ENCODE data around the gene NDC80.

The NDC80 gene

GRCh38 chr18:2555895-2556294, 15.5 kb upstream of the NDC80 start:
- no peak for FAIRE-seq
- no peak for DNase-seq (ENCODE audit: insufficient read length, low spot score)

- DNase-seq (ENCODE audit: insufficient read length, low spot score): no peak
- FAIRE-seq: peak; percentile 28
These were observed 13.8 kb upstream of the NDC80 start for GRCh38 chr18:2557536-2557935.

GRCh38 chr18:2559249-2559648, 12.1 kb upstream of the NDC80 start:
- no peak for DNase-seq (ENCODE audit: insufficient read length, low spot score)
- no peak for FAIRE-seq

- DNase-seq (ENCODE audit: insufficient read length, low spot score) (no peak), FAIRE-seq (no peak)
These were observed 7.0 kb upstream of the NDC80 start for GRCh38 chr18:2564373-2564772.

GRCh38 chr18:2568129-2568528, 3.2 kb upstream of the NDC80 start:
- FAIRE-seq: no peak
- DNase-seq (ENCODE audit: insufficient read length, low spot score): no peak

- DNase-seq (ENCODE audit: insufficient read length, low spot score): no peak
- FAIRE-seq: no peak
These were observed 2.8 kb upstream of the NDC80 start for GRCh38 chr18:2568605-2569004.

GRCh38 chr18:2569338-2570207, 1.8 kb upstream of the NDC80 start:
- no peak for FAIRE-seq
- no peak for DNase-seq (ENCODE audit: insufficient read length, low spot score)

GRCh38 chr18:2570772-2571199, 571 bp upstream of the NDC80 start:
- no peak for FAIRE-seq

GRCh38 chr18:2572171-2572569, 813 bp downstream of the NDC80 start:
- FAIRE-seq (peak; percentile 70), DNase-seq (ENCODE audit: insufficient read length, low spot score) (no peak)

More at GRCh38 chr18:2570772-2571199, 571 bp upstream of the NDC80 start:
- peak; percentile 13 for DNase-seq (ENCODE audit: insufficient read length, low spot score)

- DNase-seq (ENCODE audit: insufficient read length, low spot score): no peak
- no peak for FAIRE-seq
These were observed 1.5 kb downstream of the NDC80 start for GRCh38 chr18:2572892-2573291.

- DNase-seq (ENCODE audit: insufficient read length, low spot score): no peak
- FAIRE-seq: no peak
These were observed 2.1 kb downstream of the NDC80 start for GRCh38 chr18:2573408-2573807.

- DNase-seq (ENCODE audit: insufficient read length, low spot score) (no peak), FAIRE-seq (no peak)
These were observed 16.4 kb downstream of the NDC80 start for GRCh38 chr18:2587788-2588187.

GRCh38 chr18:2588666-2589344, 17.4 kb downstream of the NDC80 start:
- no peak for FAIRE-seq
- no peak for DNase-seq (ENCODE audit: insufficient read length, low spot score)

GRCh38 chr18:2589345-2590068, 18.1 kb downstream of the NDC80 start:
- FAIRE-seq (no peak), DNase-seq (ENCODE audit: insufficient read length, low spot score) (no peak)

GRCh38 chr18:2590303-2590702, 18.9 kb downstream of the NDC80 start:
- no peak for FAIRE-seq
- no peak for DNase-seq (ENCODE audit: insufficient read length, low spot score)

GRCh38 chr18:2597639-2598038, 26.3 kb downstream of the NDC80 start:
- DNase-seq (ENCODE audit: insufficient read length, low spot score) (no peak), FAIRE-seq (no peak)

GRCh38 chr18:2602844-2603243, 31.5 kb downstream of the NDC80 start:
- FAIRE-seq: no peak
- DNase-seq (ENCODE audit: insufficient read length, low spot score): no peak

GRCh38 chr18:2606335-2606734, 35.0 kb downstream of the NDC80 start:
- FAIRE-seq: peak; percentile 82
- no peak for DNase-seq (ENCODE audit: insufficient read length, low spot score)

- no peak for DNase-seq (ENCODE audit: insufficient read length, low spot score)
- FAIRE-seq: no peak
These were observed 38.2 kb downstream of the NDC80 start for GRCh38 chr18:2609604-2610003.

- FAIRE-seq (no peak), DNase-seq (ENCODE audit: insufficient read length, low spot score) (no peak)
These were observed 39.2 kb downstream of the NDC80 start for GRCh38 chr18:2610549-2610948.

GRCh38 chr18:2612996-2613395, 41.6 kb downstream of the NDC80 start:
- DNase-seq (ENCODE audit: insufficient read length, low spot score) (no peak), FAIRE-seq (no peak)

Data from GM19239 (cell line).